Activated naive CD8-positive, alpha-beta T cell treated with anti-CD3 and anti-CD28 coated beads for 36 hours (primary cell): ENCODE results near the gene GNAI2. TPM values are rescaled to one million over a fixed set of nuclear protein-coding genes. Genes with fewer than 3 reads are reported as not detected.
"Not testable (repeated sequence)": the region's sequence is repeated elsewhere in the genome, so short reads cannot be mapped to it uniquely, and the experiment has no call there.

Experiments used
- DNase-seq: peaks from one replicate; pipeline ENCODE4 v3.0.0; 2021
- H3K27ac Mint-ChIP-seq: one replicate; pipeline ENCODE4 v1.8.0; 2022; ENCODE audit warnings: mild to moderate bottlenecking, moderate library complexity, mixed read lengths
- H3K27me3 Mint-ChIP-seq: one replicate; pipeline ENCODE4 v1.8.0; 2022; ENCODE audit warnings: mild to moderate bottlenecking, mixed read lengths
- H3K36me3 Mint-ChIP-seq: one replicate; pipeline ENCODE4 v1.8.0; 2021; ENCODE audit warnings: mild to moderate bottlenecking, mixed read lengths
- H3K4me1 Mint-ChIP-seq: one replicate; pipeline ENCODE4 v1.8.0; 2021; ENCODE audit warnings: mixed read lengths
- H3K4me3 Mint-ChIP-seq: one replicate; pipeline ENCODE4 v1.8.0; 2022; ENCODE audit warnings: mild to moderate bottlenecking, moderate library complexity, mixed read lengths
- H3K9me3 Mint-ChIP-seq: one replicate; pipeline ENCODE4 v1.8.0; 2022; ENCODE audit warnings: mixed read lengths
- total RNA-seq, 2 experiments: library from RNA; stranded (reverse); gene quantifications; one replicate each; pipeline ENCODE4 v1.2.3, GENCODE V29; 2021

The GNAI2 gene
- total RNA-seq, 2 experiments from 2014 or later = 211 to 217 TPM

- not testable (repeated sequence) for H3K9me3 Mint-ChIP-seq, H3K27me3 Mint-ChIP-seq, H3K36me3 Mint-ChIP-seq, DNase-seq
- Mint-ChIP-seq H3K4me3 (peak overlapping the region; percentile 90), H3K4me1 (peaks cover 14% of the 10 kb centered on the region), H3K27ac (peak overlapping the region; percentile 87)
Observed at GRCh38 chr3:50228184-50228763, 7.7 kb upstream of the GNAI2 start.

- no peak overlapping the region for H3K4me3 Mint-ChIP-seq
- no peaks in the 10 kb centered on the region for H3K36me3 Mint-ChIP-seq
- peaks cover 9% of the 10 kb centered on the region for H3K27me3 Mint-ChIP-seq
- DNase-seq = no peak
- H3K27ac Mint-ChIP-seq = no peak overlapping the region
- H3K9me3 Mint-ChIP-seq = no peaks in the 10 kb centered on the region
- peaks cover 14% of the 10 kb centered on the region for H3K4me1 Mint-ChIP-seq
Observed at GRCh38 chr3:50229490-50229889, 6.5 kb upstream of the GNAI2 start.

GRCh38 chr3:50230104-50230793, 5.8 kb upstream of the GNAI2 start:
- Mint-ChIP-seq H3K9me3 (no peaks in the 10 kb centered on the region), H3K27ac (no peak overlapping the region), H3K4me1 (peaks cover 16% of the 10 kb centered on the region), H3K27me3 (peaks cover 1% of the 10 kb centered on the region), H3K4me3 (no peak overlapping the region), H3K36me3 (no peaks in the 10 kb centered on the region)
- DNase-seq = no peak

GRCh38 chr3:50230794-50231125, 5.2 kb upstream of the GNAI2 start:
- no peaks in the 10 kb centered on the region for H3K9me3 Mint-ChIP-seq
- H3K4me1 Mint-ChIP-seq = peaks cover 19% of the 10 kb centered on the region
- no peaks in the 10 kb centered on the region for H3K27me3 Mint-ChIP-seq
- DNase-seq = no peak
- H3K36me3 Mint-ChIP-seq = no peaks in the 10 kb centered on the region
- H3K27ac Mint-ChIP-seq = no peak overlapping the region
- H3K4me3 Mint-ChIP-seq = no peak overlapping the region

GRCh38 chr3:50231581-50231980, 4.4 kb upstream of the GNAI2 start:
- H3K4me1 Mint-ChIP-seq = peaks cover 15% of the 10 kb centered on the region
- no peak overlapping the region for H3K27ac Mint-ChIP-seq
- H3K36me3 Mint-ChIP-seq = peaks cover 2% of the 10 kb centered on the region

GRCh38 chr3:50232303-50232702, 3.7 kb upstream of the GNAI2 start:
- H3K27me3 Mint-ChIP-seq = no peaks in the 10 kb centered on the region

More at GRCh38 chr3:50231581-50231980, 4.4 kb upstream of the GNAI2 start:
- Mint-ChIP-seq H3K9me3 (no peaks in the 10 kb centered on the region), H3K4me3 (no peak overlapping the region), H3K27me3 (no peaks in the 10 kb centered on the region)
- DNase-seq = no peak

GRCh38 chr3:50233176-50233575, 2.8 kb upstream of the GNAI2 start:
- Mint-ChIP-seq H3K36me3 (peaks cover 15% of the 10 kb centered on the region), H3K4me3 (no peak overlapping the region), H3K27ac (no peak overlapping the region), H3K4me1 (peaks cover 10% of the 10 kb centered on the region), H3K9me3 (no peaks in the 10 kb centered on the region), H3K27me3 (no peaks in the 10 kb centered on the region)
- no peak for DNase-seq

More at GRCh38 chr3:50232303-50232702, 3.7 kb upstream of the GNAI2 start:
- no peak overlapping the region for H3K27ac Mint-ChIP-seq
- DNase-seq = no peak
- H3K4me3 Mint-ChIP-seq = no peak overlapping the region
- H3K9me3 Mint-ChIP-seq = no peaks in the 10 kb centered on the region
- H3K4me1 Mint-ChIP-seq = peaks cover 13% of the 10 kb centered on the region
- H3K36me3 Mint-ChIP-seq = peaks cover 8% of the 10 kb centered on the region

- Mint-ChIP-seq H3K27ac (peak overlapping the region; percentile 92), H3K4me3 (peak overlapping the region; percentile 96), H3K4me1 (peaks cover 35% of the 10 kb centered on the region), H3K9me3 (no peaks in the 10 kb centered on the region), H3K27me3 (no peaks in the 10 kb centered on the region), H3K36me3 (peaks cover 21% of the 10 kb centered on the region)
- no peak for DNase-seq
Observed at GRCh38 chr3:50236484-50237132, 604 bp downstream of the GNAI2 start.

- peak; percentile 41 for DNase-seq
- Mint-ChIP-seq H3K27ac (peak overlapping the region; percentile 92), H3K4me1 (peaks cover 40% of the 10 kb centered on the region), H3K27me3 (no peaks in the 10 kb centered on the region), H3K36me3 (peaks cover 21% of the 10 kb centered on the region), H3K4me3 (peak overlapping the region; percentile 96), H3K9me3 (no peaks in the 10 kb centered on the region)
Observed at GRCh38 chr3:50237133-50237651, 1.2 kb downstream of the GNAI2 start.

- peak; percentile 91 for DNase-seq
- no peaks in the 10 kb centered on the region for H3K27me3 Mint-ChIP-seq
Observed at GRCh38 chr3:50237754-50238548, 1.9 kb downstream of the GNAI2 start.

GRCh38 chr3:50238549-50239026, 2.6 kb downstream of the GNAI2 start:
- Mint-ChIP-seq H3K27ac (peak overlapping the region; percentile 92), H3K36me3 (peaks cover 21% of the 10 kb centered on the region), H3K4me1 (peaks cover 52% of the 10 kb centered on the region), H3K9me3 (no peaks in the 10 kb centered on the region), H3K4me3 (peak overlapping the region; percentile 96), H3K27me3 (no peaks in the 10 kb centered on the region)
- DNase-seq = no peak

More at GRCh38 chr3:50237754-50238548, 1.9 kb downstream of the GNAI2 start:
- Mint-ChIP-seq H3K36me3 (peaks cover 21% of the 10 kb centered on the region), H3K4me3 (peak overlapping the region; percentile 96), H3K27ac (peak overlapping the region; percentile 92), H3K4me1 (peaks cover 48% of the 10 kb centered on the region), H3K9me3 (no peaks in the 10 kb centered on the region)

GRCh38 chr3:50239649-50240048, 3.6 kb downstream of the GNAI2 start:
- no peak for DNase-seq
- peaks cover 60% of the 10 kb centered on the region for H3K4me1 Mint-ChIP-seq
- H3K27ac Mint-ChIP-seq = peak overlapping the region; percentile 69
- no peaks in the 10 kb centered on the region for H3K27me3 Mint-ChIP-seq
- no peaks in the 10 kb centered on the region for H3K9me3 Mint-ChIP-seq
- peaks cover 21% of the 10 kb centered on the region for H3K36me3 Mint-ChIP-seq
- peak overlapping the region; percentile 96 for H3K4me3 Mint-ChIP-seq

- Mint-ChIP-seq H3K4me3 (peak overlapping the region; percentile 42), H3K9me3 (no peaks in the 10 kb centered on the region), H3K27me3 (no peaks in the 10 kb centered on the region), H3K36me3 (peaks cover 21% of the 10 kb centered on the region), H3K4me1 (peaks cover 64% of the 10 kb centered on the region), H3K27ac (peak overlapping the region; percentile 95)
- DNase-seq = no peak
Observed at GRCh38 chr3:50241163-50241562, 5.2 kb downstream of the GNAI2 start.

- Mint-ChIP-seq H3K4me3 (no peak overlapping the region), H3K27me3 (no peaks in the 10 kb centered on the region), H3K4me1 (peaks cover 70% of the 10 kb centered on the region), H3K36me3 (peaks cover 17% of the 10 kb centered on the region), H3K9me3 (no peaks in the 10 kb centered on the region), H3K27ac (peak overlapping the region; percentile 95)
- no peak for DNase-seq
Observed at GRCh38 chr3:50241713-50242380, 5.8 kb downstream of the GNAI2 start.
